ENCODE results near the gene PLEKHA4.
"Not testable (repeated sequence)": the region's sequence is repeated elsewhere in the genome, so short reads cannot be mapped to it uniquely, and the experiment has no call there.

The PLEKHA4 gene

GRCh38 chr19:48796298-48797083 is 71.9 kb downstream of the PLEKHA4 start:
- no peak for DNase-seq (ENCODE audit: low spot score)

- no peak for DNase-seq (ENCODE audit: low spot score)
These were observed 72.7 kb downstream of the PLEKHA4 start for GRCh38 chr19:48795685-48796070.

DNA sequence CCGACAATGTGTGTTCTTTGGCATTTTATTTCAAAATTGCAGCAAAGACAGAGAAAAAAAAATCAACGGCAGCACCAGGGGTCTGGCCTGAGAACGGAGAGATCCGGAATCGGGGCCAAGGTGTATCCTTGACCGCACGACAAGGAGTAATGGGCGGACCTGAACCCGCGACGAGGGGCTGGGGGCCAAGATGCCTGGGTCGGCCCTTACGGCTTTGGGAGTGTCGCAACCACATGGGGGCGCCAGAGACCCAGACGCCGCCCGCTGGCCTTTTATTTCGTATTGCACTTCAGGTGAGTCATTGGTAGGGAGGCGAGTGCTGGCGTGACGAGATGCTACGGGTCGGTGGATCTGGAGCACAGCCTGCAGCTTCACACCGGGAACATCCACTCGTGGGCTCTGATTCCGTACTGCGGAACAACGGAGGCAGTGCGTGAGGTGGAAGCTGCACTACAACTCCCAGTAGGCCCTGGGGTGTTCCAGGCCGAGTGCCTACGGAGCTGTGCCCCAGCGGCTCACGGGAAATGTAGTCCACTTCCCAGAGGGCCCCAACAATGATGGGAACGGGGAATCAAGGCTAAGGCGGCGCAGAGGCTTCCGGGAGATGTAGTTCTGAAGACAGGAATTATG is 73.2 kb downstream of the PLEKHA4 start:
- DNase-seq (ENCODE audit: low spot score) = peak; percentile 96

DNA sequence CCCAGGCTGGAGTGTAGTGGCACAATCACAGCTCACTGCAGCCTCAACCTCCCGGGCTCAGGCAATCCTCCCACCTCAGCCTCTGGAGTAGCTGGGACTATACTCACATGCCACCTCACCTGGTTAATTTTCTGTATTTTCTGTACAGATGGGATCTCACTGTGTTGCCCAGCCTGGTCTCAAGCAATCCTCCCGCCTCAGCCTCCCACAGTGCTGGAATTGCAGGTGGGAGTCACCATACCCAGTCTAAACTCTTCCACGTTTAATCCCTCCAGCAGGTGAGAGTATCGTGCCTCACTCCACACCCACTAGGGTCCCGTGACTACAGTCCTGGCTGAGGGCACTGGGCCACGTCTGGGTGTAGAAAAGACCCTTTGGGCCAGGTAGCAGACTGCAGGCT is 74.1 kb downstream of the PLEKHA4 start:
- DNase-seq (ENCODE audit: low spot score) = no peak

- DNase-seq (ENCODE audit: low spot score) = no peak
These were observed 75.1 kb downstream of the PLEKHA4 start for GRCh38 chr19:48793271-48793670.

DNA sequence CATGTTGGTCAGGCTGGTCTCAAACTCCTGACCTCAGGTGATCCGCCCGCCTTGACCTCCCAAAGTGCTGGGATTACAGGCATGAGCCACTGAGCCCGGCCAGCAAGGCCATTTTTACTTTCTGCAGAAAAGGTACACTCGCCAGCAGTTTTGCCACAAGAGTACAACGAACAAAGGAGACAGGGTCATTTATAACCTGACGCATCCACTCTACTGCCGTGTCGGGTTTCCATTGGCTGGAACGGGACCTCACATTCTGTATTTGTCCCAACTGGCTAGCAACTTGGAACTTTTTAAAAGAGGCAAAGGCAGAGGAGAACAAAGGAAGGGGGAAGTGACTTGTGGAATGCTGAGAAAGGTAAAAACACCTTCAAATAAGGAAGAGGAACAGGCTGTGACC is 81.1 kb downstream of the PLEKHA4 start:
- not testable (repeated sequence) for DNase-seq (ENCODE audit: low spot score)

Data from left forelimb (tissue), 1 donor.